GM21825 (cell line): Measurements from ENCODE around the gene PRTN3.

Experiments used
- ATAC-seq: cut with Tn5 transposase; IDR thresholded peaks from one replicate; pipeline ENCODE4 v1.9.1; 2021; ENCODE audit warnings: mild to moderate bottlenecking, moderate library complexity; ENCODE audit not compliant: unreplicated experiment

PRTN3 gene

GRCh38 chr19:840519-841206 is at the start of gene PRTN3:
TSS of gene PRTN3 (plus strand) at chr19:840999. CDS start at chr19:841009, 10 bp downstream.
- no peak for ATAC-seq

GRCh38 chr19:791007-791566 is 49.7 kb upstream of the PRTN3 start:
- no peak for ATAC-seq

DNA sequence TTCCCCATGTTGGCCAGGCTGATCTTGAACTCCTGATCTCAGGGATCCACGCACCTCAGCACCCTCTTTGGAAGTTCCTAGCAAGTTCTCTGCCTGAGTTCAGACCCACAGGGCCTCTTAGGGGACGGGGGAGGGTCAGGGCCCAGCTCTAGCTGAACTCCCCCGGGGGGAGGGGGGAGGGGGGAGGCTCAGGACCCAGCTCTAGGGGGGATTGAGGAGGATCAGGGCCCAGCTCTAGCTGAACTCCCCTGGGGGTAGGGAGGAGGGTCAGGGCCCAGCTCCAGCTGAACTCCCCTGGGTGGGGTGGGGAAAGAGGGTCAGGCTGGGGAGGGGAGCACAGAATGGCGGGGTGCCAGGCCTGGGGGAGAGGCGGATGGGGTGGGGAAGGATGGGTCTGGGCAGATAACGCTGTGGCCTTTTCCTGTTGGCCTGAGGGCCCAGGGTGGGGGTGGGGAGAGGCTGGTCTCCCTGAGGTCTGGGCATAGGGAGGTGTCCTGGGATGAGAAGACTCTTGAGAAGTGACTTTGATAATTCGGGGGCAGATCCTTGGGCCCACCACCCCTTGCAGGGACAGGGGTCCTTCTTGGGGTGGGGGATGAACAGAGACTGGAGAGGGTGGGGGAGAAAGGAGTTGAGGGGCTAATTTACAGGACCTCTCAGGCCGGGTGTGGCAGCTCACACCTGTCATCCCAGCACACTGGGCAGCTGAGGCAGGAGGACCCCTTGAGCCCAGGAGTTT is 49.1 kb upstream of the PRTN3 start:
- ATAC-seq: no peak

- no peak for ATAC-seq
These were observed 48.4 kb upstream of the PRTN3 start for GRCh38 chr19:792306-792885.

- ATAC-seq: no peak
These were observed 47.0 kb upstream of the PRTN3 start for GRCh38 chr19:793806-794205.

DNA sequence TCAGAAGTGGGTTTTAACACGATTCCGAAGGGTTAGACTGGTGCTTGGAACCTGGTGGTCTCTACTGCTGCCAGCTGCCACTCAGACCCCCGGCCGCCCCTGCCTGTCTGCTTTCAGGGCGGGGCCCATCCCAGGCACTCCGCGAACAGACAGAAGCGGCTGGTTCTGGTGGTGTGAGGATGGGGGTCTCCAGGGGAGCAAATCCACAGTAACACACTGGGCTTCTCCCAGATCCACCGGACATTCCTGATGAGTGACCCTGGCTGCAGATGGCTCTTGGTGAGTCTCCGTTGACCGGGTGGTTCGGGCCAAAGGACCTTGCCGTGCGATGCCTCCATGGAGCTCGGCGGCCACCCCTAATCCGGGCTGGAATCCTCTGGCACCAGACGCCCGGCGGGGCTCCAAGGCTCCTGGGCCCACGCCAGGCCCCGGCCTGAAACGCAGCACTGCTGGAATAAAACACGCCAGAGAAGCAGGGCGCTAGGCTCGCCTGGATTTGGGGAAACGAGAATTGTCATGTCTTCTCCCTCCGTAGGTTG is 45.7 kb upstream of the PRTN3 start:
- ATAC-seq: no peak

GRCh38 chr19:795691-796581 is 44.9 kb upstream of the PRTN3 start:
- no peak for ATAC-seq

DNA sequence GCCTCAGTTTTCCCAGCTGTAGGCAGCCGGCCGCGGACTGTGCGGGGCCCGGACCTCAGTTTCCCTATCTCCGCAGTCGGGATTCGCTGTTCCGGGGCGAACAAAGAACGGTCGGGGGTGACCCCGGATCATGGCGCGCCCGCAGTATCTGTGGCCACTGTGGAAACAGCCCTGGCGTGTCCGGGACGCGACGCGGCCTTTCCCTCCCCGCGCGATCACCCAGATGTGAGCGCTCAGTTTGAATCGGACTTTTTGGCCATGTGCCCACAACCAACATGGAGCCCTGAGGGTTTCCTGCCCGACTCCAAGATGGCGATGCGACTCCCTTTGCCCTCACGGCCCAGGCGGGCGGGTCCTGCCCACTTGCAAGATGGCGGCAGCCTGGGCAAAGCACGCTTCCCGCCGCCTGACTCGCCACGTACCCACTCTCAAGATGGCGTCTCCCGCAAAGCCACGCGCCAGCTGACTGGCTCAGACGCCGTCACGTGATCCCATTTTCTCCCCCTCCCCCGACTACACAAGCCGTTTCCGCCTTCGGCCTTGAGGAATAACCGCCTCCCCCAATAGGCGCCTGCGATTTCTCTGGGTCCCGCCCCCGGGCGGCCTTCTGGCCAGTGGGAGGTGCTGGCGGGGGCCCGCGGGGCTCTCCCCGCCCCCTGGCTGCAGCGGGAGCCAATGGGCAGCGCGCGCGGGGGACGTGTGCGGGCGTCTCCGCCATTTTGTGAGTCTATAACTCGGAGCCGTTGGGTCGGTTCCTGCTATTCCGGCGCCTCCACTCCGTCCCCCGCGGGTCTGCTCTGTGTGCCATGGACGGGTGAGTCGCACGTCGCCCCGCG is 43.9 kb upstream of the PRTN3 start, which contains the start of gene PTBP1:
Gene PTBP1, plus strand, starts transcription at position 761 of the 836 bp plus-strand sequence. Its CDS starts 46 bp downstream, at position 807.
- peak; percentile 69 for ATAC-seq

DNA sequence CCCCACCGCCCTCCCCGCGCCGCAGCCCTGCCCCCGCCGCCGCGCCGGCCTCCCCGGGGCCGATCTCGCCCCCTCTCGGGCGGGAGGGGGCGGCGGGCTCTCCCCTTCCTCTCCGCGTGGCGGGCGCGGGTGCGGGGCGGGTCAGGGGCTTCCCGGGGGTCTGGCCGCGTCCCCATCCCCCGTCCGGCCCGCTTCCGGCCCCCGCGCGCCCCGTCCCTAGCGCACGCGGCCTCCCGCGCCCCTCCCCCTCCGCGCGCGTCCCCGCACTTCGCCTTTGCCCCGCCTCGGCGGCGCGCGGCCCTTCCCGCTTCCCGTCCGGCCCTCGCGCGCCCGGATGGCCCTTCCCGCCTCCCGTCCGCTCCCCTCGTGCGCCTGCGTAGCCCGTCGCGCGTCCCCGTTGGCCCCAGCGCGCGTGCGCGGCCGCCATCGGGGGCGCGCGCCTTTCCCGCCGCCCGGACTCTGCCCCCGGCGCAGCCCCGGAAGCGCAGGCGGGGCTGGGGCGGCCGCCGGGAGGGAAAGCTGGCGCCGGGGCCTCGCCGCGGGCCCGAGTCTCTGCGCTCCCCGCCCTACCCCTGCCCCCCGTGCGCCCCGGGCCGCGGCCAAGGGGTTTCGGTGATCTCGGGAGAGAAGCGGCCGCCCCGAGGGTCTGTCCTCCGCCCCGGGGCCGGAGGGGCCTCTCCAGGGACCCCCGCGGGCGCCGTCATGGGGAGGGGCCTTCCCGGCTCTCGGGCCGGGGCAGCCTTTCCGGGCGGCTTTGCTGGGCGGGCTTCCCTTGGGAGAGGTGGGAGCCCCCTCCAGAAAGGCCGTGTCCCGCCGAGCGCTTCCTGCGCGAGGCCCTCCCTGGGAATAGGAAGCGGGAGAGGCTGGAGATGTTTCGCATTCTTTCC is 43.0 kb upstream of the PRTN3 start:
- ATAC-seq: peak; percentile 33

DNA sequence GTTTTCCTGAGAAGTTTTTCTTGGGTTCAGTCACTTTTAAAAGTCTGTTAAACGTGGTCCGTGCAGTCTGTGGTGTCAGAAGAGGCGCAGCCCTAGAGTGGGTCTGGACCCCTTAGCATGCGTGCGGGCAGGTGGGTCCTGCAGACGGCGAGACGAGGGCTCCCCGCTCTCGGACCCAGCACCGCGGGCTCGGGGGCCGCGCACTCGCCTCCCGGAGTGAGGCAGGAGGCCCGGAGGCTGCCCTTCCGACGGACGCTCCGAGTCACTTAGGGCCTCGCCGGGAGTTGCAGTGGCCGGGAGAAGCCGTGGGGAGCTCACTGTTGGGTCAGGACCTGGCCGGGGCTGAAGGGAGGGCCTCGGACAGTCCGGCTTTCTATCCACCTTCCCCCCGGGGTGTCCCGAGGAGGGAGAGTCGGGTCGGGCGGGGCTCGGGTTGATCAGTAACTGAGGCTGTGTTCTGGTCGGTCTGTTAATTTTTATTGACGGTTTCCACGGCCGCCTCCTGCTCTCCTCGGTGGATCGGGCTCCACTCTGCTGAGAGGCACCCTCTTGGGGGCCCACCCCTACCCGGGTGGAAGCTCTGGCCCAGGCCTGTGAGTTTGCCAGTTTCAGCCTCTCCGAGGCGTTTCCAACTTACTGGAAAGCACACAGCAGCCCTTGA is 42.3 kb upstream of the PRTN3 start:
- no peak for ATAC-seq

DNA sequence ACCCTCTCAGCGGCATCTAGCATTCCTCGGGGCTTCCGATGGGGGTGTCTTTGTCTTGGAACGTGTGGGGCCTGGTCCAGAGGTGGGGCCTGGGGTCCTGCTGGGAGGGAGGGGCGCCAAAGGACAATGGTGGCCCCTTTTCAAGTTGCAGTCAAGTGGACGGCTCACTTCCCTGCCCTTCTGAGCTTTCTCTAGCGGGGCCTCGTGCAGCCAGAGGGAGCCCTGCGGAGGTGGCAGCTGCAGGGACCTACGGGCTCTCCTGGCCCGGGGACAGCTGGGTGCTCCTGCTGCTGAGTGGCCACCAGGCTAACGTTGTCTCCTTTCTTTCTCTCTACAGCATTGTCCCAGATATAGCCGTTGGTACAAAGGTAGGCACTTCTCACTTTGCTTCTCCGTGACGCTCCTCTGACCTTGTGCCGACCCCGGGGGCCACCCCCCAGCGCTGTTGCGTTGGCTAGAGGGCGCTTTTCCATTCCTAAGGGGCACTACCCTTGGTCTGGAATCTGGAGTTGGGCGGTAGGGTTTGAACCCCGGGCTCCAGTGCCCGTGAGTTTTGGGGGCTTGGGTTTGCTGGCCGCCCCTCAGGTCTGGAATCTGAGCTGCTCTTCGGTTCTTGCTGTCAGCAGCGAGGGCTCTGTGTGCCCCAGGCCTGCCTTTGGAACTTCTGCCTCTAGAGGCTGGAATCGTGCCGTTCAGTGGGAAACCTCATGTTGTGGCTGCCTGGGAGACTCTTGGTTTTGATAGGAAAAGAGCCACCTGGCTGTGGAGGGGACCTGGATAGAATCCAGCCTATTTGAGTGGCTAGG is 41.5 kb upstream of the PRTN3 start:
- no peak for ATAC-seq

- no peak for ATAC-seq
These were observed 40.3 kb upstream of the PRTN3 start for GRCh38 chr19:800360-801029.

DNA sequence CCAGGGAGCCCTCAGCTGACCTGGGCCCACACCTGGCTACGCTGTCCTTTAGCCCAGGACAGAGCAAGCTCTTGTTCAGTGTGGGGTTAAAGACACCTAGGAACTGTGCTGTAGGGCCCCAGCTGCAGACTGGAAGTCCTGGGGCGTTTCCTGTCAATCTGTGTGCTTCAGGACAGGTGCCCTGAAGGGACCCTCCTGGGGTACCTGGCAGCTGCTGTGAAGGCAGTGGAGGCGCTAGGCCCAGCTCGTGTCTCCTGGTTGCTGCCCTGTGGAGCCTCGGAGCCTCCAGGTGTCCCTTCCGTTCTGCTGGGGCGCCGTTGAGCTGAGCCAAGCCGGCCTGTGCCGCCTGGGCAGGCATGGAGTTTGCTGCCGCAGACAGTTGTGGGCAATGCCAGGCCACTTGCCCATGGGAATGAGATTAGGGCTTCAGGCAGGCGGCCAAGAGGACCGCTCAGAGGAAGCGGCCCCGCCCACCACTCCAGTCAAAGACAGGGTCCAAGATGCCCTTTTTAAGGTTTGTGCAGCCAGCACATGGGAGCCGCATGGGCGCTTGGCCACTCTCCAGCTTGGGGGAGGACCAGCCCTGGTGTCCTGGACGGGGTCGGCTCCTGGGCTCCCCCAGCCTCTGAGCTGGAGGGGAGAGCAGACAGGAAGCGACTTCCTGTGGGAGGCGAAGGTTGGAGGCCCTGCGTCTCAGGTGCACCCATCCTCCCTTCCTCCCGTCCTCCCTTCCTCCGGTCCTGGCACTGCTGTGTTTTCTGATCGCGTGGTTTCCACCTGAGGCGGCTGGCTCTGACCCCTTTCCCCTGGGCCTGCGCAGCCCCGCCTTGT is 39.6 kb upstream of the PRTN3 start:
- ATAC-seq: no peak

DNA sequence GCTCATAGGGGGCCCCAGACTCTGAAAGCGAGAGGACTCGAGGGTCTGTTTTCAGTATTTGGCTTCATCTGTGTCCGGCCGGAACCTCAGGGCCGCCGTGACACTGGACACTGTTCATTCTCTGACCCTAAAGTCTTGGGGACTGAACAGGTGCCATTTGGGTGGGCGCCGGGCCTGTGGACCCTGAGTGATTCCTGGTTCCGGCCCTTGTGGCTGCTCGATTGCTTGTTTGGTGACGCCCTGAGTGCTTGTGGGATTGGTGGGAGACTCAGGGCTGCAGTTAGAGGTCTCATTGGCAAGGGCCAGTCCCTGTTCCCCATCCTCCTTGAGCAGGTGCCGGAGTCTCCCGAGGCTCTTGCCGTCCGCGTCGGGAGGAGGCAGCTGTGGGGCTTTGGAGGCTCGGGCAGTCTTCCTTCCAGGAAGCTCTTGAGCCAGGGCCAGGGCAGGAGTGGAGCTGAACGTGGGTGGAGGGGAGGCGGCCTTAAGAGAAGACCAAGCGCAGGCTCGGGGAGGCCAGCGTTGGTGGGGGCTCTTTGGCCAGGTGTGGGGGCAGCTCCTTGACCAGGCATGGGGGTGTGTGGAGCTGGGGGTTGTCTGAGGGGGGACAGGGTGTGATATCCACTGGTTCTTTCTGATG is 38.8 kb upstream of the PRTN3 start:
- no peak for ATAC-seq

DNA sequence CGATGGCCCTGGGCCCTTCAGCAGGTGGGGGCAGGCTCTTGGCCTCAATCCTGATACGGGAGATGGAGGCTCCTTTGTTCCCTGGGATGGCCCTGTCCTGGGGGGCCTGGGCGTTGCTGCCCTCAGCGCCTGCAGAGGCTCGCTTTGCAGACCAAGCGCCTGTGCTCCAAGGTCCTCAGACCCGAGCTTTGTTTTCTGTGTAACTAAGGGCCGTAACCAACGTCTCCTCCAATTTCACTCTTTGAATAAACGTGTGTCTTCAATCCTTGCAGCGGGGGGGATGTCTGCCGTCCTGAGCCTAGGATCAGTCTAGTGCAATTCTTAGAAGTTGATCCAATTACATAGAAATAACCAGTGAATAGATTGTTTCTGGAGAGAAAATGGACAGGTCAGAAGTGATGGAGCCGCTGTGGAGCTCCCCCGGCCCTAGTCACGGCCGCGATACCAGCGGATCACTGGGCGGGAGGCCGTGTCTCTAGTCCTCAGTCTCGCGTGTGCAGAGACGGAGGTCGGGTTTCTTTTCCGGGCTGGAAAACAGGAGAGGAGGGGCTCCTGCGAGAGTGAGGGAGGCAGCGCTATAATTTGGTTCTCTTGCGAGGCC is 38.2 kb upstream of the PRTN3 start:
- ATAC-seq: no peak
